SKM-1 (cell line): ENCODE measurements around the gene REPIN1.

ENCODE experiments used
- DNase-seq: peaks from one replicate; lab custom pipeline; 2025; ENCODE audit not compliant: unreplicated experiment; lab: John Stamatoyannopoulos, UW

REPIN1 gene

DNA sequence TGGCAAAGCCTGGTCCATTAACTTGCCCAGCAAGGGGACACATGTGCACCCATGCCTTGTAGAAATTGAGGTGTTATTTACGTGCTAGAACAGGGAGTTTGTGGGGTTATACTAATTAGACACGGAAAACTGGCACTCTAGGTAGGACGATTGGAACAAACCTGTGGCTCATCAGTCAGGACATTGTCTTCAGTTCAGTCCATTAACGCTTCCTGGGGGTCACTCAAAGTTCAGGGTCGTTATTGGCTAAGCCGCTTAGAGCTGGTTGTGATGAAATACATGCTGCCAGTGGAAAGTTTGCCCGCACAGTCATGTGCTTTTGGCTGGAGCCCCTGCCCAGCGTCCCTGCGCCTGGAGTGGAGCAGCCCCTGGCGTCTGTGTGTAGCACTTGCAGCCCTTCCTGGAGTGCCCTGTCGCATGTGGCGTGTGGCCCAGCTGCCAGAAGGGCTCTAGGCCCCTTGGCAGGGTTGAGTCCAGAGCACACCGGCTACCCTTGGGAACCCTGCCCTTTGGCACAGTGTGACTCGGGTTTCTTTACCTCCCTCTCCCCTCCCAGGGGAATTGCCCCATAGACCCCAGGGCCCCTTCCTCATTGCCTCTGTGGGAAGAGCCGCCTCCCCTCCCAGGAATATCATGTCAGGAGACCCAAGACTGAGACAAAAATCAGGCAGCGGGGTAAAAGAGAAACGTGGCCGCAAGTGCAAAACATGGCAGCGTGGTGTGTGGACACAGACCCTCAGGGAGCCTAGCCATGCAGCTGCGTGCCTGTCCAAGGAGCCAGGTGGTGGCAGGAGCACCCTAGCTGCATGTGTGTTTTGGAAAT, 20.3 kb downstream of the REPIN1 start:
- peak; percentile 66 for DNase-seq

- no peak for DNase-seq
Observed at GRCh38 chr7:150389532-150389816, 20.9 kb downstream of the REPIN1 start.

DNA sequence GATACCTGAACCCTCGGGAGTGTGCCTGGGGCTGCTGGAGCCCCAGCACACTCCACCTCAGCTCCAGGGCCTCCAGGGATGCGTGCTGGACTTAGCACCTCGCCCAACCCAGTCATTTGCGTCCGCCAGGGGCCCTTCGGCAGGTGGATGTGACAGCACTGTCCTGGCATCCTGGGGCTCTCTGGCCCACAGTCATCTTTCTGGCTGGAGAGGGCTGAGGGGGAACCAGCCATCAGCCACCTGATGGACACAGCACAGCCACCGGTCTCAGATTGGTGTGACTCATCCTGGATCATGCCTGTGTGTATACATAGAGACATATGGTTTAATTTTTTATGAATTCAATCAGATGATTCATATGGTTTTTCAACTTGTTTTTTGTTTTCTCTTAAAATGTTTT, 21.6 kb downstream of the REPIN1 start:
- no peak for DNase-seq

- no peak for DNase-seq
Observed at GRCh38 chr7:150393325-150393724, 24.7 kb downstream of the REPIN1 start.

DNA sequence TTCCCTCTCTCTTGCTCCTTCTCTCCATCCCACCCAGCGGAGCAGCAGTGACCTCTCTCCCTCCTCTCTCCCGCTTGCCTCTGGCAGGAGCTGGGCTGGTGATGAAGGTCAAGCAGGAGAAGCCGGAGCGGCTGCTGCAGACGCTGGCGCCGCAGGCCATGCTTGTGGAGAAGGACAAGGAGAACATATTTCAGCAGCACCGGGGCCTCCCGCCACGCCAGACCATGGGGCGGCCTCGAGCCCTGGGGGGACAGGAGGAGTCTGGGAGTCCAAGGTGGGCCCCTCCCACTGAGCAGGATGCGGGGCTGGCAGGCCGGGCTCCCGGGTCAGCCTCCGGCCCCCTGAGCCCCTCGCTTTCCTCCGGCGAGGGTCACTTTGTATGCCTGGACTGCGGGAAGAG, 27.8 kb downstream of the REPIN1 start:
- no peak for DNase-seq

- no peak for DNase-seq
Observed at GRCh38 chr7:150396851-150397260, 28.2 kb downstream of the REPIN1 start.

DNA sequence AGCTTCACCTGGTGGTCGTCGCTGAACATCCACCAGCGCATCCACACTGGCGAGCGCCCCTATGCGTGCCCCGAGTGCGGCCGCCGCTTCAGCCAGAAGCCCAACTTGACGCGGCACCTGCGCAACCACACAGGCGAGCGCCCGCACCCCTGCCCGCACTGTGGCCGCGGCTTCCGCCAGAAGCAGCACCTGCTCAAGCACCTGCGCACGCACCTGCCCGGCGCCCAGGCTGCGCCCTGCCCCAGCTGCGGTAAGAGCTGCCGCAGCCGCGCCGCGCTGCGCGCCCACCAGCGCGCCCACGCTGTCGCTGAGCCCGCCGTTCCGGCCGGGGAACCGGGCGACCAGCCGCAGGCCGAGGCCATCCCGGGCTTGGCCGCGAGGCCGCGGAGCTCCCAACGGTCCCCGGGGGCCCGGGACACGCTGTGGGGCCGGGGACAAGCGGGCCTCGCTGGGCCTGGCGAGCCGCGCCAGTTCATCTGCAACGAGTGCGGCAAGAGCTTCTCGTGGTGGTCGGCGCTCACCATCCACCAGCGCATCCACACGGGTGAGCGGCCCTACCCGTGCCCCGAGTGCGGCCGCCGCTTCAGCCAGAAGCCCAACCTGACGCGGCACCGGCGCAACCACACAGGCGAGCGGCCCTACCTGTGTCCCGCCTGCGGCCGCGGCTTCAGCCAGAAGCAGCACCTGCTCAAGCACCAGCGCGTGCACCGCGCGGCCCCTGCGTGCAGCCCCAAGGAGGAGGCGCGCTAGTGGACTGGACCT, 28.9 kb downstream of the REPIN1 start:
- DNase-seq: no peak

- DNase-seq: no peak
Observed at GRCh38 chr7:150398108-150398964, 29.7 kb downstream of the REPIN1 start.

DNA sequence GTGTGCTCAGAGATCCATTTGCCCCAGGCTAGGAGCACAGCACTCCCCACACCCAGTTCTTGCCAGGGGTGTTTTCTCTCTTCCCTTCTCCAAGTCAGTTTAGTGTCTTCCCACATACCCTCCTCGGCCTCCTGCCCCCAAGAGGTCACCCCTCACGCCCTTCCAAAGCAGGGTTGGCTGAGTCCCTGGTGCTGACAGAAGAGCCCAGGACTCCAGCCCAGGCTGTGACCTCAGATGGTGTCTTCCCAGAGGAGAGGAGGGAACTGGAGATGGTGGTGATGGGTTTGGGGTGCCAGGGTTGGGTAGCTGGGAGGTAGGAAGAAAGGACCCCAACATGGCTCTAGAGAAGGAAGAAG, 30.3 kb downstream of the REPIN1 start:
- no peak for DNase-seq

DNA sequence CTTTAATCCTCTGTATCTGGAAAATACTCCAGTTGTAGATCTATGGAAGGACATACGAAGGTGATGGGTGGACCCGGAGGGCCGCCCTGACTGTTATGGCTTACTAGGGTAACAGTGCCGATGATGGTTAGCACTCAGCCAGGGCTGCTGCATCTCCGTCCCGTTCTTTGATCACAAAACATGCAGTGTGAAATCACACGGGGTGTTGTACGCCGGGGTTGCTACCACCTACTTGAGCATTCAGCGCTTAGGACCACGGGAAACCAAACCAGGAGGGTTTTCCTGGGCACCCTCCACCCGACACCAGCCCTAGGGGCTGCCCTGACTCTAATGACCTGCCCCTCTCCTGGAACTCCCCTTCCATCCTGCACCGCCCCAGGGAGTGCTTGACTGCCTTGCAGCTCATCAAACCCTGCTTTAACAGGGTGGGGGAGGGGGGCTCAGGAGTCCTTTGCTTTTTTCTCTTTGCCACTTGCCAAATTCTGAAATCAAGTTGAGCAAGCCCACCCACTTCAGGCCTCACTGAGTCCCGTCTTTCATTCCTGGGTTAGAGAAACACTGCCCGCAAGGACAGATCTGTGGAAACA, 30.9 kb downstream of the REPIN1 start:
- DNase-seq: no peak

DNA sequence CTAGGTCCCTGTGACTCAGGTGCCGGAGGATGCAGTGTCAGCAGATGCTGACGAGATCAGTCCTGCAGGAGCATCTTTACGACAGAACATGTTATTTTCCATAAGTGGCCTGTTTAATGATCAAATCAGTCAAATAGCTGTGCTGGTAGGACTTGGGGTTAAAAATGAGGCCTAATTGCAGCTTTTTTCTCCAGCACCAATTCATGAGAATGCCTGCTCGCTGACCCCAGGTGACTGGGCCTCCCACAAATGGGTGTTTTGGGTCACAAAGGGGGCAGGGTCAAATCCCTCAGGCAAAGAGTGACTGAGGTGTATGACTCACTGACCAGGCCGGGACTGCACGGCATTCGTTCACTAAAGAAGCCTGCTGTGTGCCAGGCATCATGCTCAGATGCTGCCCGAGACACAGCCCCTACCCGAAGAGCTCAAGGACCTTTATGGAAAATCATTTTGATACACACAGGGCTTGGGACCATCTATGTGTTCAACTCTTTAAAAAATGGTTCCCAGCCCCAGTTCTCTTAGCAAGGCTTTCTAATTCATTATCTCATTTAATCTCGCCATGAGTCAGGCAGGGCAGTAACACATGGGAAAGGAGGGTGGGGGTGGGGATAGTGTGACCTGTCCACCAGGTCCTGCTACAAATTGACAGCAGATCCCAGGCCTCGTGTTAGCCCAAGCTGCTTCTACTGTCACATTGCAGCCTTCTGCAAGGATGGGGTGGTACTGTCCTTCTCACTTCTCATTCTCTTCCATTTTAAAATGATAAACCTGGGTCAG, 31.6 kb downstream of the REPIN1 start:
- no peak for DNase-seq

DNA sequence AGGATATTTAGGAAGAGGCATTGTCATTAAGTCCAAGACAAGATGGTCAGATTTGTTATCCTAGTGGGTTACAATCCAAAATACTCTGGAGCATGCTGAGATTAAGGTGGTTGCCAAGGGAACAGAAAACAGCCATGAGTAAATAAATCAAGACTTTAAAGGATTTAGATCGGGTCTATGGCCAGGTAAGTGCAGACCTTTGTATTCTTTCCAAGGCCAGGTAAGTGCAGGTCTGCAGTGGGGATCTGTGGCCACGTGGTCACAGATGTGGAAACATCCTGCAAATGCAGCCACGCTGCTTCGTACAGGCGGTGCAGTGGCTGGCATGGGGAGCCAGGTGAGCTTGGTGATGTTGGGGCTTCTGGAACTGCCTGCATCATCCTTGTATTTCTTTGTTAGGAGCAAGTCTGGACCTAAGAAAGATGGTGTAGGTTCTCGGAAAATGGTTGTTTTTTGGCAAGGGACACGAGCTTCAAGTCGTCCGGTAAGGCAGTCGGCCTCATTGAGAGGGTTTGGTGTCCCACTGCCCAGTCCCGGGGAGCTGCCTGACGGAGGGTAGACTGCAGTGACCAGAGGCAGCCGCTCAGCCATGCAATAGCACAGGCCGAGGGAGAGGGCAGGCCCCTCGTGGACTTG, 32.3 kb downstream of the REPIN1 start:
- DNase-seq: no peak

GRCh38 chr7:150401424-150401790, 32.8 kb downstream of the REPIN1 start:
- DNase-seq: no peak

DNA sequence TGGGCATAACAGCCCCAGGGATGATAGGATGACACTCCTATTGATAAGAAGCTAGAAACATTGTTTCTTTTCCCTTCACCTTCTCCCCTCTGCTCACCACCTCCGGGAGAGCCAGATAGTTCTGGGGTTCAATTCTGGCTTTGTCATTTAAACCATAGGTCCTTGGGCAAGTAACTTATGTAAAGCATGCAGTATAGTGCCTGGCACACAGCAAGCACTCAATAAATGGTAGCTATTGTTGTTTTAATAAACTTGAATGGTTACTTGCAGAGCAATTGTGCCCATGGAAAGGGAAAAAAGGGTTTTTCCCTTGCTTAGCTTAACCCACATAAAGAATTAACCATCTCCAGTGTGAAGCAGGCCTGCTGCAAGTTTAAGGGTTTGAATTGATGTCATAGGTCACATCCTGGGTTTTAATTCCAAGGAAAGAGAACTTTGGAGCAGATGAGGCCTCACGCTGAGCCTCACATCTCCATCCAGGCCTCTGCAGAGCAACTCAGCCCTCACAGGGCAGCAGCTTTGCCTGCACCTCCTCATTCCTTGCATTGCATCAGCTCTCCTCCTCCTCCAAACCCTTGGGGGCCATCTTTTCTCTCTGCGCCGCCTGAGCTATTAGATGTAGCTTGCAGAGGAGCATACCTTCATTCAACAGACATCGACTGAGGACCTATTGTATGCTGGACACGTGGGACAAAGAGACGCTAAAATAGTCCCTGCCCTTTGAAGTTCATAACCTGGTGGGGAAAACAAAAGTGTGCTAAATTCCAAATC, 33.4 kb downstream of the REPIN1 start:
- DNase-seq: no peak

DNA sequence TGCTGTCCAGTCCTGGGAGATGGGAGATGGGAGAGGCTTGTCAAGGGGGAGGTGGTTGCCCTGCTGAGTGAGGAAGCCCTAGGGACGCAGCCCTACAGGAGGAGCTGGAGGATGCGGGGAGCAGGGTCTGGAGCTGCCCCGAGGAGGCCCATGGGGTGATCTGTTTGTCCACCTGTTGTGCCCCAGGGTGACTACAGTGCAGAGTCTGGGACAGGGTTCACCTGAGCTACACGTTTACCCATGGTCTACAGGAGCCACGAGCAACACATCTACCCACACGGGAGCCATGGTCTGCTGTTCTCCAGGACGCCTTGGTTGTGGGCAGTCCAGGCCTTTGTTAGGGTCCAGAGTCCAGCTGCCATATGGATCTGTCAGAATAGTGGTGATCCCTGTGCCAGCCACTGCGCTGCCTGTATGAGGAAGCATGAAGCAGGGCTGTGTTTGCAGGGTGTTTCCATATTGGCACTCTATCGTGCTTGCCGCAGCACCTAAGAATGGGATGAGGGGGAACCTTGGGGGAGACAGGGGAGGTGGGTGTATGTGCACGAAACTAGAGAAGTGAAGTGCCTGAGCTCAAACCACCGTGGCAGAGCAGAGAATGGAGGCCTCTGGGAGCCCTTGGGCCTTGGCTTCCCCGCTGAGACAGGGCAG, 34.2 kb downstream of the REPIN1 start:
- DNase-seq: no peak

- DNase-seq: no peak
Observed at GRCh38 chr7:150403376-150404171, 35.0 kb downstream of the REPIN1 start.

- DNase-seq: no peak
Observed at GRCh38 chr7:150404172-150404804, 35.7 kb downstream of the REPIN1 start.
